GM12801 (cell line): ENCODE measurements around the gene DLX4.

Experiments used
- CTCF ChIP-seq: IDR thresholded peaks from one replicate; pipeline ENCODE4 v1.5.1; 2011; ENCODE audit warnings: control low read depth; ENCODE audit not compliant: insufficient read length; ENCODE audit errors: extremely low read depth

Gene DLX4

DNA sequence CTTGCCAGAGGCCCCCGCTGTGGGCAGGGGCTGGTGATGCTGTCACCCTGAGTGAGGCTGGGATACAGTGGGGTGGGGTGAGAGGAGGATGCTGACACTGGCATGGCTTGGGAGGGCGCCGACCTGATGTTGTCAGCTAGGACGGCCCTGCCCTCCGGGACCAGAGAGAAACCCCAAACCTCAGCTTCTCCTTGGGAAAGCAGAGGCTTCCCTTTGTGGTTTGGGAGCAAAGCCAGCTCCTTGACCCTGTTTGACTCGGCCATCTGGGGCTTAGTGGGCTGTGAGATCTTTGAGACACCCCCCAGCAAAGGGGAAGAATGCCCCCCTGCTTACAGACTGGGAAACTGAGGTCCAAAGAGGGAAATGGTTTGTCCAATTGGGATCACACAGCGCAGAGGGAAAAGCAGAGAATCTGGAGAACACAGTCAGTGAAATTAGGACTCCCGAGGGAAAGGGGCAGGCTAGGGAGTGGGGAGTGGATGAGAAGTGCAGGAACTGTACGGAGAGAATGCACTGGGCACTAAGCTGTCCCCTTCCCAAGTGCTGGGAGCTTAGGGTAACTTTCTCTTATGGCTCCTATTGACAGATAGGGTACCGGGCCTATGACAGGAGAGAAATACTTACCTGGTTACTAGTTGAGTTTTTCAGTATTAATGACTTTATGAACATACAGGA is 40.7 kb upstream of the DLX4 start:
- TF ChIP-seq CTCF, result no peak

- no peak for TF ChIP-seq CTCF
Observed at GRCh38 chr17:49928837-49929475, 40.0 kb upstream of the DLX4 start.

DNA sequence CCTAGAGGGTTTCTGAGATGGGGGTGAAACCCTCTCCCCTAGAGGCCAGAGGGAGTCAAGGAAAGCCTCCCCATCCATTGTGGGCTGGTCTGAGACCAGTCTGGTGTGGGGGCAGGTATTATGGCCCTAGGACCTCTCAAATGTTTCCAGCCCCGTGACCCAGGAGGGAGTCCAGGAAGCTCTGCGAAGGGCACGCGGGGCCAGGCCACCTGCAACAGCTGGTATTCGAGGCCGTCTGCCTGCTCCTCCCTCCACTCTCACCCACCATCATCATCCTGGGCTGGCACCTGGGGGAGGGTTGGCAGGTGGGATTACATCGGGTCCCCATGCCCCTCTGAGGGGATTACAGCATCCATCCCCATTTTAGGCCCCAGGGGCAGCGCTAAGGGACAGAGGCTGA is 38.1 kb upstream of the DLX4 start:
- TF ChIP-seq CTCF, result no peak

- TF ChIP-seq CTCF, result no peak
Observed at GRCh38 chr17:49931416-49932137, 37.4 kb upstream of the DLX4 start.

DNA sequence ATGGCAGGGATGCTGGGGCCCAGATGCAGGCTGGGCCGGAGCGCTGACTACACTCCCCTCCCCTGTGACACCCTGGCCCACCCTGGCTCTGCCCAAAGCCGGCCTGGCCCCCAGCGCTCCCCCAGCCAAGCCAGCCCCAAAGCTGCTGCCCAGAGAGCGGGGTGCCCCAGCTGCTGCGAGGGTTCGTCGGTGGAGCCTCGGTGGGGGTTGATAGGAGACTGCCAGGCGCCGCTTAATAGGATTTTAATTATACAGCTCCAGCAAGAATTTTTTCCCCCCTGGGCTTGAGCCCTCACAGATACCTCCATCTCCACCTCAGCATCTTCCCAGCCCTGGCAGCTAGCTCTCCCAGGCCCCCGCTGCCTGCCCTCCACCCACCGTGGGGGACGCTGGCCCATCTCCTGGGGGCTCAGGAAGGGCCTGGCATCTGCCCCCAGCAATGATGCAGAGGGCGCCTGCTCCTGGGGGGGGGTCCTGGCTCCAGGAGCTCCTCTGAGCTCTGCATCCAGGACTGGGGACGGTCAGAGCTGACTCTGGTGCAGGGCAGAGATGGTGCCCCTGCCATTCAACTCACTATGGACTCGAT is 36.8 kb upstream of the DLX4 start:
- no peak for TF ChIP-seq CTCF

DNA sequence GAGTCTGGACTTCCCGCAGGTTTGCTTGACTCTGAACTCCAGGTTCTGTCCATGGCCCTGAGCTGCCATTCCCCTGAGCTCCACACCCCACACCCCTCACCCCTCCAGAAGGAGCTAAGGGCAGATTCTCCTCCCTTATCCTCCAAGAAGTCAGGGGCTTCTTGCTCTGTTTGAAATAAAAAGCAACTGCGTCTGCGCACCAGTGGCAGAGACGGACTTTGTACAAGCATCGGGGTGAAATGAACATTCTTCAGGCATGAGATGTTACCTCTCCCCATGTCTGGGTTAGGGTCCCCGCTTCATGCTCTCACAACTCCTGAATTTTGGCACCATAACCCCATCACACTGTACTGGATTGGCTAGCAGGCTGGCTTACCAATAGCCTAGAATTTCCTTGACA is 36.1 kb upstream of the DLX4 start:
- TF ChIP-seq CTCF, result no peak

- no peak for TF ChIP-seq CTCF
Observed at GRCh38 chr17:49935526-49936210, 33.3 kb upstream of the DLX4 start.
